Ascending aorta (tissue), 2 donors: ENCODE measurements around the gene HLA-F. TPM values are rescaled to one million over a fixed set of nuclear protein-coding genes. Genes with fewer than 3 reads are reported as not detected.

Source experiments
- DNase-seq, 2 donors: peaks; one replicate each; pipeline ENCODE4 v3.0.0-alpha.2; 2019; ENCODE audit warnings: low spot score in 2 of 2
- H3K27ac ChIP-seq, 2 donors: fragments of 200-600 bp; sonication (generic); one replicate each; pipeline ENCODE4 v1.5.1; 2016 to 2017; ENCODE audit warnings: mild to moderate bottlenecking in 1 of 2
- H3K27me3 ChIP-seq: fragments of 200-600 bp; sonication (generic); one replicate; pipeline ENCODE4 v1.5.1; 2017
- H3K36me3 ChIP-seq, 2 donors: fragments of 200-600 bp; sonication (generic); one replicate each; pipeline ENCODE4 v1.5.1; 2016
- H3K4me1 ChIP-seq, 2 donors: fragments of 200-600 bp; sonication (generic); one replicate each; pipeline ENCODE4 v1.5.1; 2016 to 2017; ENCODE audit warnings: mild to moderate bottlenecking in 1 of 2
- H3K4me3 ChIP-seq, 2 donors: fragments of 200-600 bp; sonication (generic); one replicate each; pipeline ENCODE4 v1.5.1; 2016 to 2017; ENCODE audit warnings: mild to moderate bottlenecking in 1 of 2
- H3K9me3 ChIP-seq, 2 donors: fragments of 200-600 bp; sonication (generic); one replicate each; pipeline ENCODE4 v1.5.1; 2016
- CTCF ChIP-seq, 3 experiments: fragments of 200-600 bp in 2 of 3; fragments of 450-650 bp in 1 of 3; sonication (generic) in 2 of 3; IDR thresholded peaks; one replicate each; pipeline ENCODE4 v1.5.1; 2016 to 2019; ENCODE audit warnings: antibody characterized with exemption in 3 of 3, mild to moderate bottlenecking in 1 of 3, moderate library complexity in 1 of 3
- intact Hi-C: fragments of 100-400 bp; cut with DNase I; formaldehyde crosslinking; loops from one replicate; pipeline ENCODE4 v1.15.1; 2023
- total RNA-seq: library from RNA; depleted of rRNA; stranded (reverse); fragments of >200 nt; gene quantifications from one replicate; pipeline ENCODE4 v1.1.0, GENCODE V29; 2016

Gene HLA-F
- total RNA-seq, 1 donor from 2014 or later = 75.0 TPM

- Histone ChIP-seq H3K36me3 (peaks cover 9 to 13% of the 10 kb centered on the region in 2 donors), H3K9me3 (no peaks in the 10 kb centered on the region), H3K27me3 (no peaks in the 10 kb centered on the region), H3K4me3 (no peak overlapping the region), H3K27ac (no peak overlapping the region), H3K4me1 (peaks cover 12 to 13% of the 10 kb centered on the region in 2 donors)
- no peak for DNase-seq
- TF ChIP-seq CTCF (IDR thresholded peaks at IDR 0.05) = no peak
- intact Hi-C loops = no loop called here
Measured at GRCh38 chr6:29728875-29729270, 5.6 kb downstream of the HLA-F start.

GRCh38 chr6:29729774-29730328, 6.6 kb downstream of the HLA-F start:
- no peak overlapping the region for H3K4me3 ChIP-seq

GRCh38 chr6:29730575-29731126, 7.4 kb downstream of the HLA-F start:
- no peak overlapping the region for H3K4me3 ChIP-seq
- H3K27me3 ChIP-seq = no peaks in the 10 kb centered on the region
- peaks cover 4 to 9% of the 10 kb centered on the region in 2 donors for H3K36me3 ChIP-seq
- no peaks in the 10 kb centered on the region for H3K9me3 ChIP-seq
- no peak overlapping the region for H3K27ac ChIP-seq
- no peaks in the 10 kb centered on the region for H3K4me1 ChIP-seq
- intact Hi-C loops = no loop called here
- no peak for TF ChIP-seq CTCF (IDR thresholded peaks at IDR 0.05)
- no peak for DNase-seq

More at GRCh38 chr6:29729774-29730328, 6.6 kb downstream of the HLA-F start:
- Histone ChIP-seq H3K9me3 (no peaks in the 10 kb centered on the region), H3K27ac (no peak overlapping the region), H3K36me3 (peaks cover 9 to 11% of the 10 kb centered on the region in 2 donors), H3K4me1 (peaks cover 4 to 6% of the 10 kb centered on the region in 2 donors), H3K27me3 (no peaks in the 10 kb centered on the region)
- TF ChIP-seq CTCF (IDR thresholded peaks at IDR 0.05) = no peak
- no peak for DNase-seq
- intact Hi-C loops = no loop called here

GRCh38 chr6:29731281-29731680, 8.0 kb downstream of the HLA-F start:
- H3K4me3 ChIP-seq = no peak overlapping the region
- no peaks in the 10 kb centered on the region for H3K9me3 ChIP-seq
- H3K4me1 ChIP-seq = no peaks in the 10 kb centered on the region
- DNase-seq = no peak
- no peak overlapping the region for H3K27ac ChIP-seq
- no peaks in the 10 kb centered on the region for H3K27me3 ChIP-seq
- intact Hi-C loops = no loop called here
- peaks cover 0 to 3% of the 10 kb centered on the region in 2 donors for H3K36me3 ChIP-seq
- no peak for TF ChIP-seq CTCF (IDR thresholded peaks at IDR 0.05)

- Histone ChIP-seq H3K4me3 (no peak overlapping the region), H3K27ac (no peak overlapping the region), H3K9me3 (no peaks in the 10 kb centered on the region), H3K4me1 (no peaks in the 10 kb centered on the region), H3K27me3 (no peaks in the 10 kb centered on the region), H3K36me3 (no peaks in the 10 kb centered on the region)
- intact Hi-C loops = no loop called here
- DNase-seq = no peak
- no peak for TF ChIP-seq CTCF (IDR thresholded peaks at IDR 0.05)
Measured at GRCh38 chr6:29733057-29733456, 9.8 kb downstream of the HLA-F start.
